GM18526 (cell line): ENCODE measurements around the gene MIA.

Experiments
- POLR2A ChIP-seq: IDR thresholded peaks from 3 replicates; pipeline ENCODE4 v1.6.1; 2011; ENCODE audit not compliant: insufficient read length; ENCODE audit errors: extremely low read depth

MIA gene

DNA sequence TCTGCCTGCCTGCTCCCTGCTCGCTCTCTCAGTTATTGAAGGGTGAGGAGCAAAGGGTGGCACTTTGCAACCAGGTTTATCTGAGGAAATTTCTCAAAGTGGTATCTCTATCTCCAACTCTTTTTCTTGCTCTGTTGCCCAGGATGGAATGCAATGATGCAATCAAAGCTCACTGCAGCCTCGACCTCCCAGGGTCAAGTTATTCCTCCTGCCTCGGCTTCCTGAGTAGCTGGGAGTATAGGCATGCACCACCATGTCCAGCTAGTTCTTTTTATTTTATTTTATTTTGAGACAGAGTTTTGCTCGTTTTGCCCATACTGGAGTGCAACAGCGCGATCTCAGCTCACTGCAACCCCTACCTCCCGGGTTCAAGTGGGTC is 29.9 kb upstream of the MIA start:
- TF ChIP-seq POLR2A: no peak

DNA sequence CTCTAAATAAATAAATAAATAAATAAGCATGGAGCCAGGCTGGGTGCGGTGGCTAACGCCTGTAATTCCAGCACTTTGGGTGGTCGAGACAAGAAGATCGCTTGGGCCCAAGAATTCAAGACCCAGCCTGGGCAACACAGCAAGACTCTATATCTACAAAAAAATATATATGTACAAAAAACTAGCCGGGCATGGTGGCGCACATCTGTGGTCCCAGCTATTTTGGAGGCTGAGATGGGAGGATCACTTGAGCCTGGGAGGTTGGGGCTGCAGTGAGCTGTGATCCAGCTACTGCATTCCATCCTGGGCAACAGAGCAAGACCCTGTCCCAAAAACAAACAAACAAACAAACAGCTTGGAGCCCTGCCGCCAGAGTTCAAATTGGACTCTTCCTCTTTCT is 27.8 kb upstream of the MIA start:
- TF ChIP-seq POLR2A: no peak

DNA sequence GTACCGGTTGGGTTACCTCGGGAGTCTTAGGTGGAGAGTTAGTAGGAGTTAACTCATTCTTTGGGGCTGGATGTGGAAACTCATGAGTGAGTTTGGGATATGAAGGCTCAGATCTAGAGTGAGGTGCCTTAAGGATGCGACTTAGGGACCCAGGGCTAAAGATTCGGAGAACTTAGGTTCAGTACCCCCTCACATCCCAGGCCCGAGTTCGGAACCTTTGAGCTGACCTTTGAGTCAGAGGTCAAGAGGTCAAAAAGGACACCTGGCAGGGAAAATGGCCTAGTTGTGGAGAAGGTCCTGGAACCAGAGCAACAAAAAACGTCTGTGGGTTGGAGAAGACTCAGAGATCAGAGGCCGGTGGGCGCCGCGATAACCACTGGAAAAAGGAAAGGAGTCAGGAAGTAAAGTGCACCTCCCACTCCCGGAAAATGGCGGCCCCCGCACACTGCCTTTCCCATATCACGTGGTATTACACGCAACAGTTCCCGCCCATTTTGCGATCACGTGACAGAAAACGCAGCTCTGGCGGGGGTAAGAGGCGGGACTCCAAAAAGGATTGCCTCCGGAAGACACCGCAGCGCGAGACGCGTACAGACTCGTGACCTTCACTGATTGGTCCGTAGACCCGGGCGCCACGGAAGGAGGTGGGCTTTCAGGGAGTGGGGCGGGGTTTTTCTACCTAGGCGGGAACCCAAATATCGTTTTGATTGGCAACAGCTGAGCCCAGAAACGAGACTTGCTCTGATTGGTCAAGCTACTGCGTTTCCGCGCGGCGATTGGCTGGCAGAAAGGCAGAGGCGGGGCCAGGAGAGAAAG is 25.1 kb upstream of the MIA start, which contains the start of gene ACTMAP:
Gene ACTMAP, minus strand, starts transcription at position 420 of the 816 bp plus-strand sequence. CDS start 674 bp downstream, outside the sequence.
- TF ChIP-seq POLR2A: peak; percentile 58

GRCh38 chr19:40750874-40751537 is 24.3 kb upstream of the MIA start, which contains the start of gene SNRPA:
TSS of gene SNRPA (plus strand) at chr19:40751203. CDS start at chr19:40751409, 206 bp downstream.
- TF ChIP-seq POLR2A: peak; percentile 66

DNA sequence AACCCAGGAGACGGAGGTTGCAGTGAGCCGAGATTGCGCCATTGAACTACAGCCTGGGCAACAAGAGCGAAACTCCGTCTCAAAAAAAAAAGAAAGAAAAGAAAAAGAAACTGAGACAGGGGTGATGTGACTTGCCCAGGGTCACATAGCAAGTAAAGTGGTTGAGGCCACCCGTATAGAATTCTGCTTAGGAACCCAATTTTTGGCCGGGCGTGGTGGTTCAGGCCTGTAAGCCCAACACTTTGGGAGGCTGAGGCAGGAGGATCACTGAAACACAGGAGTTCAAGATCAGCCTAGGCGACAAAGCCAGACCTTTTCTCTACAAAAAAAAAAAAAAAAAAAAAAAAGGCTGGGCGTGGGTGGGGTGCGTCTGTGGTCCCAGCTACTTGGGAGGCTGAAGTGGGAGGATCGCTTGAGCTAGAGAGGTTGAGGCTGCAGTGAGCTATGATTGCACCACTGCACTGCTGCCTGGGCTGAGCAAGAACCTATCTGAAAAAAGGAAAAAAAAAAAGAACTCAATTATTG is 23.0 kb upstream of the MIA start:
- TF ChIP-seq POLR2A: no peak

GRCh38 chr19:40754611-40755247 is 20.6 kb upstream of the MIA start:
- TF ChIP-seq POLR2A: no peak

GRCh38 chr19:40755248-40755624 is 20.1 kb upstream of the MIA start:
- no peak for TF ChIP-seq POLR2A

- TF ChIP-seq POLR2A: no peak
Observed at GRCh38 chr19:40755791-40756190, 19.5 kb upstream of the MIA start.

- no peak for TF ChIP-seq POLR2A
Observed at GRCh38 chr19:40756502-40757110, 18.7 kb upstream of the MIA start.

DNA sequence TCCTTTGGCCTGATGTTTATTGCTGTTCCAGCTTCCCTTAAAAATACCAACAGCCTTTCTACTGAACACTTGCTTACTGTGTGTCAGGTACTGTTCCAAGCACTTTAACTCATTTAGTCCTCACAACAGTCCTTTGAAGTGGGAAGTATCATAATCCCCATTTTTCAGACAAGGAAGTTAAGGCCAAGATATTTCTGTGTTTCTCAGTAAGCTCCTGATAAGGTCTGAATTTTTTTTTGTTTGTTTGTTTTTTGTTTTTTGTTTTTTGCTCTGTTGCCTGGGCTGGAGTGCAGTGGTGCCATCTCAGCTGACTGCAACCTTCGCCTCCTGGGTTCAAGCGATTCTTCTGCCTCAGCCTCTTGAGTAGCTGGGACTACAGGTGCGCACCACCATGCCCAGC is 16.8 kb upstream of the MIA start:
- no peak for TF ChIP-seq POLR2A

DNA sequence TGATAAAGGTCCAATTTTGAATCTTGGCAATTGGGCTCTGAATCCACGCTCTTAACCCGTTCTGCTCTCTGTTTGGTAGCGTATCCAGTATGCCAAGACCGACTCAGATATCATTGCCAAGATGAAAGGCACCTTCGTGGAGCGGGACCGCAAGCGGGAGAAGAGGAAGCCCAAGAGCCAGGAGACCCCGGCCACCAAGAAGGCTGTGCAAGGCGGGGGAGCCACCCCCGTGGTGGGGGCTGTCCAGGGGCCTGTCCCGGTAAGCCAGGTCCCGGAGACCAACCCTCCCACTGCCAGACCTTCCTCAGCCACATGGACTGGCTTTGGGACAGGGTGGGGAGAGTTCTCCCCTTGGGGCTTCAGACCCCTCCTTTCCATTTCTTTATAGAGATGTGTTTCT is 16.0 kb upstream of the MIA start:
- no peak for TF ChIP-seq POLR2A

DNA sequence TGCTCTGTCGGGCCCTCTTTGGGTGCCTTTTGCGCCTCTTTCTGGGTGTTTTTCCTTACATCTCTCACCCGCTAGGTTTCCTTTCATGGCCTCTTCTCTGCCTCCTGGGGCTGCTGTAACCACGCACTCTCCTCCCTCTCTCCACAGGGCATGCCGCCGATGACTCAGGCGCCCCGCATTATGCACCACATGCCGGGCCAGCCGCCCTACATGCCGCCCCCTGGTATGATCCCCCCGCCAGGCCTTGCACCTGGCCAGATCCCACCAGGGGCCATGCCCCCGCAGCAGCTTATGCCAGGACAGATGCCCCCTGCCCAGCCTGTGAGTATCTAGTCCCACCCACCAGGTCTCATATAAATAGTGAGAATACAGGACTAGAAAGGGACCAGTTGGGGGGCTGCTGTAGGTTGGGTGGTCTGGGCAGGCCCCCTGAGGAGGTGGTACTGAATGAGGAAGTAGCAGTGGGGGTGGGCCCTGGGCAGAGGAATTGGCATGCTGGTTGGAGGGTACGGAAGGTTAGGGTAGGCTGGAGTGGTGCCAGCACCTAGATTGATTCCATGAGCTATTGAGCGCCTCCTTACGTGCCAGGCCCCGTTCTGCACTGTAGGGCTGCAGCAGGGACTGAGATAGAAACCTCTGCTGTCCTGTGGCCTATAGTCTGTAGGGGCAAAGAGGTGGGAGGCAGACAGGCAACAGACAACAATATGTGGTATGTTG is 12.4 kb upstream of the MIA start:
- TF ChIP-seq POLR2A: no peak

- TF ChIP-seq POLR2A: no peak
Observed at GRCh38 chr19:40763526-40763925, 11.8 kb upstream of the MIA start.

DNA sequence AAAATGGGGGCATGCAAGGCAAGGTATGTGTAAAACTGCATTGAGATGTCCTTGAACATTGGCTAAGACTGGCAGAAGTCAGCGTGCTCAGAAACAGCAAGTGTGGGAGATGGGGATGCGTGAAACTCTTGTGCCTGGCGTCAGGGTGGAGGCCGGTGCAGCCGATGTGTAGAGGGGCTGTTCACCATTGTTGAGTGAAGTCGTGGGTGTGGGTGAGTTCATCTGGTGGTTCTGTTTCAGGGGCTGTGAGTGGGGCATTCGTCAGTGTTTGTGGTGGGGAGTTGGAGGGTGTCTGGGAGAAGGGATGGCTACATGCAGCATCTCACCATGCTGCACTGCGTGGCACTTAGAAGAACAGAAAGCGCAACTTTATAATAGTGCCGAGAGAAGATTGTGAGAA is 11.4 kb upstream of the MIA start:
- TF ChIP-seq POLR2A: no peak

DNA sequence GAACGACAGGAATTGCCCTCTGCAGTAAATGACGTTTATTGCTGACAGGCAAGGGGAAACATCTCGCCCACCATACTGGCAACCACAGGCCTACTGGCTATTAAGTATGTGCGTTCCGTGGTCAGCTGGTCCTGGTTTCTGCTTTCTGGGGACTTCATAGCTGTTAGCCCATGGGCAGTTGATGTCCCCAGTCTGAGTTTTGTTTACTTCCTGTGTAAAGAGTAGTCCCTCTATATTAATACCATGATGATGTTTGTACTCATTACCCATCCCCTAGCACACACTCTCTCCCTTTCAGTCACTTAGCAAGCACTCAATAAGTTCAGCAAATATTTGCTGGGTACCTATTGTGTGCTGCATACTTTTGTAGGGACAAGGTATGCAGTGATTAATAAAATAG is 6.5 kb upstream of the MIA start:
- TF ChIP-seq POLR2A: no peak
